Inflammatory macrophage treated with lipopolysaccharide for 4 hours (primary cell): ENCODE measurements around the gene BIK.

Source experiments
- DNase-seq: peaks from one replicate; pipeline ENCODE4 v3.0.0-alpha.2; 2020

The BIK gene

DNA sequence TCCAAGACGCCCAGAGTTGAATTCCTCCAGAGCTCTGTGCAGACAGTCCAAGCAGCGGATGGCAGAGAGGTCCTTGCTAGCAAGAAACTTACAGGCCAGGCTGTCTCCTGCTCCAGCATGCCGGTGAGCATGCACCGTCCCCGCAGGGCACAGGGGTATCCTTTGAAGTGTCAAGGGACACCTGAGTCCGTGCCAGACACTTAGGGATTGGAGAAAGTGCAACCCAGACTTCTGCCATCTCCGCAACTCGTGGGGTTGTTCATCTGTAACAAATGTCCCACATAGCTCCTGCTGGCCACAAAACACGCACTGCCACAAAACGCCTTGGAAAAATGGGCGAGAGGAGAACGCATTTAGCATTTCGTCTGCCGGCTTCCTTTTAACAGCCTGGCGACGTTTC is 54.1 kb downstream of the BIK start:
- no peak for DNase-seq

DNA sequence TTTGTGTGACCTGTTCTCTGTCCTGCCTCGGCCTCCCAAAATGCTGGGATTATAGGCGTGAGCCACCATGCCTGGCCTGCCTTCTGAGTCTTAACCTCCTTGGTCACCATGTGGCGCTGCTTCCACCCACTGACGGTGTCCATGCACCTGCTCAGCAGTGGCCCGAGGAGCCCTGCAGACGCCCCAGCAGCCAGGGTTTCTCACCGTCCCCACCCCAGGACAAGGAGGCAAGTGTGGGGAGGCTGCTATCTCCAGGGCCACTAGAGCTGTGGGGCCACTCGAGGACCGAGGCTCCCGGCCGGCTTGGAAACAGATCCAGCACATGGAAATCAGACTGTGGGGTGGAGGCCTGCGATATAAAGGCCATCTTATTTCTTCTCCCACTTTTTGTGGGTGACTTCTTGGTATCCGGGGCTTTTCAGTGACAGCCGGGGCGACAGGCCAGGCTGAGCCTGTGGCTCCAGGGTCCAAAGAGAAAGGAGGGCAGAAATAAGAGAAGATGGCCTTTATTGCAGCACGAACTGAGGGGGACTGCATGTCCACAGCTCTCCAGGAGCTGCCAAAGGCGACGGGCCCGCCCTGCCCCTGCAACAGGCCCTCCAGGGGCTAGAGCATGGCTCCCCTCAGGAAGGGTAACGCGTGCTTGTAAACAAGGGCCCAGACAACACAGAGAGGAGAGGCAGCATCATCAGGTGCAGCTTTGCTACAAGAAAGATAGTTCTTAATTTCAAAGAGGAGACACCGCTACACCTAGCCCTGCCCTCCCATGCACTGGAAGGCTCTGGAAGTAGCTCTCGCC is 55.8 kb downstream of the BIK start:
- DNase-seq: no peak

DNA sequence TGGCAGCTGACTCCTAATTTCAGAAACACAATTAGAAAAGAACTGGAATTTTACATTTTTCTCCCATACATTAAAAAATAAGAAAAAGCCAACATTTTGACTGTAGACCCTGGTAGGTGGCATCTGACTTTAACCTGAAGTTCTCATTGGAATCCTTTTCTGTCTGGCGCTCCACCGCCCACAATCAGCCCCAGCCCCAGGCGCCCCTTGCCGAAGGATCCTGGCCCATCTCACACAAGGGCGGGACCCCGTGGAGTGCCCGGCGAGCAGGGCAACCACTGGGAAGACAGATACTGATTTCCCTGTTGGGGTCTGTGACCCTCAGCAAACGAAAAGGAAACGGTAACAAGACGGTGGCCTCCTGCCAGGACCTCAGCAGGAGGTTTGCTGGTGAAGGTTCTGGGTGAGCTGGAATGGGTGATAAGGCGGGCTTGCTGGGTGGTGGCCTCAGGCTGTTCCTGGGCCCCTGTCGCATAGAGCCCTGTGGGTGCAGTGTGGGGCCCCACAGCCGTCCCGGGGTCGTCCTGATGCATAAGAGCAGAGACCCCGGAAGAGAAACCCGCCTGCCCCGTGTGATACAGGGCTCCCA is 56.5 kb downstream of the BIK start:
- DNase-seq: no peak

DNA sequence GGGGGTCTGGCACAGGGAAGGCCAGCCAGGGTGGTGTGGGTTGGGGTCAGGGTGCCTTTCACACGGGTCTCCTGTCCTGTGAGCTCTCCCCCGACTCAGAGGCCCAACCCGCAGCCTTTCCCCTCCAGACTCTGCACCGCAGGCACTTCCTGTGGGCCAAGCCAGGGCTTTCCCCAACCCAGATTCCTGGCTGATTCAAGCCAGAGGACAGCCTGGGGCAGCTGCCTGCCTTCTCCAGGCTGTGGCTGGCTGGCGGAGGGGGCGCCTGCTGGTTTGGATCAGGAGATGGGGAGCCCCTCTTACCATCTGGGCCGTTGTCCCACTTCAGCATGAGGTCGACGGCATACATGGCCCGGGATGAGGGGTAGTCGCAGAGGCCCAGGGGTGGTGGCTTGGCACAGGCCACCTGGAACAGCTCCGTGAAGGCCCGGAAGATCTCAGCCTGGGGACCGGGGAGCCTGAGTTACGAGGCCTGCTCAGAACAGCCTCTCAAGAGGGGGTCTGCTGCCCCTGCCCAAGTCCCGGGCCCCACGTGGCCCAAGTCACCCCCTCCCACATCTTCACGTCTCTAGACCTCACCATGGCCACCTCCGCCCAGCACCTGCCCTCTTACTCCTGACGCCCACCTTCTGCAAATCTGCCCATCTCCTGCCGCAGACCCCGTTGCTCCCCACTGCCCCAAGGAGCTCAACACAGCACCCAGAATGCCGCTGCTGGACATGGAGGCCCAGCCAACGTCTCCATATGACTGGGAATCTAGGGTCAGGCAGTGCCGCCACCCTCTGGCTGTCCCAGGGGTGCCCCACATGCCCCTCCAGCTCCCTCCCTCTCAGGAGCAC is 58.1 kb downstream of the BIK start:
- no peak for DNase-seq

- DNase-seq: no peak
Observed at GRCh38 chr22:43169310-43170130, 59.0 kb downstream of the BIK start.

DNA sequence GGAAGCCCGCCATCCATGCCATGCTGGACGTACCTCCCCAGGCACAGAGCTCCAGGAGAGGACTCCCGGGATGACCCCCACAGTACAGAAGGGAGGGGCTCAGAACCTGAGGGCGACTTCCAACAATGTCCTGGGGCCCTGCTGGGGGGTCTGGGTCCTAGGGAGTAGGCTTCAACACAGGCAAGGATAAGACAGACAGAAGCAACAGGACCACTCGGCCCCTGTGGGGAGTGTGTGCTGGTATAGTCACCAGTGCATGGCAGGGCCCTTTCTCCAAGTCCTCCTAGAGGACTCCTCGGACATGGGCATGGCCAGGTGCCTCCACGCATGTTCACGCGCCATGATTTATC is 59.6 kb downstream of the BIK start:
- DNase-seq: no peak

- DNase-seq: no peak
Observed at GRCh38 chr22:43171019-43171491, 60.5 kb downstream of the BIK start.

DNA sequence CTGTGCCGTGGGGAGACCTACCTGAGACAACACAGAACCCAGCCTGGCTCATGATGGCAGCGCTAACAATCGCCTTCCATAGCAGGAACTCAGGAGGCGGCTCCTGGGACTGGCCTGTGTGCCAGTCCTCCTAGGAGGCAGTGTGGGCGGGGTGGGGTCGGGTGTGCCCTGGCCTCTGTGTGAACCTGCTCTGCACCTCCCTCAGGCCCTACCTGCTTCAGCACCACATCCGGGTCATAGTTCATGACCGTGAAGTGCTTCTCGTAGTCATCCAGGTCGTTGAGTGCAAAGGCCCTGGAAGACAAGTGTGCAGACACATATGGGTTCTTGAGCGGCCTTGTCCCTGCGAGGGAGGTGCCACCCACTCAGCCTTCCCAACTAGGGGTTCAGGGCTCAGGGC is 61.1 kb downstream of the BIK start:
- no peak for DNase-seq

DNA sequence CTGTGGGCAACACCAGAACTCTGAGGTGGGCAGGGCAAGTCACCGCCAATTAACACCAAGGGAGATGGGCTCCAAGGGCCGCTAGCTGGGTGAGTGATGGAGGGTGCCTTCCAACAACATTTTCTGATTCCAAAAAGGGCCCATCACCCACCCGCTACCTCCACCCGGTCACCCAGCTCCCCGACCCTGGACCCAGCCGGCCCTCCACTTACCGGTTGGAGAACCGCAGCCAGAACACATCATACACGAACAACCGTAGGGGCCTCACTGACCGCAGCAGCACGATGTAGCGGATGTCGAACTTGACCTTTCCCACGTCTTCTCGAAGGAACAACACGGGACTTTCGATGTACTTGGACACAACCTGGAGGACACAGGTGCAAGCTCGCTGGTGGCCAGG is 61.6 kb downstream of the BIK start:
- no peak for DNase-seq

- DNase-seq: no peak
Observed at GRCh38 chr22:43173566-43173965, 63.0 kb downstream of the BIK start.

DNA sequence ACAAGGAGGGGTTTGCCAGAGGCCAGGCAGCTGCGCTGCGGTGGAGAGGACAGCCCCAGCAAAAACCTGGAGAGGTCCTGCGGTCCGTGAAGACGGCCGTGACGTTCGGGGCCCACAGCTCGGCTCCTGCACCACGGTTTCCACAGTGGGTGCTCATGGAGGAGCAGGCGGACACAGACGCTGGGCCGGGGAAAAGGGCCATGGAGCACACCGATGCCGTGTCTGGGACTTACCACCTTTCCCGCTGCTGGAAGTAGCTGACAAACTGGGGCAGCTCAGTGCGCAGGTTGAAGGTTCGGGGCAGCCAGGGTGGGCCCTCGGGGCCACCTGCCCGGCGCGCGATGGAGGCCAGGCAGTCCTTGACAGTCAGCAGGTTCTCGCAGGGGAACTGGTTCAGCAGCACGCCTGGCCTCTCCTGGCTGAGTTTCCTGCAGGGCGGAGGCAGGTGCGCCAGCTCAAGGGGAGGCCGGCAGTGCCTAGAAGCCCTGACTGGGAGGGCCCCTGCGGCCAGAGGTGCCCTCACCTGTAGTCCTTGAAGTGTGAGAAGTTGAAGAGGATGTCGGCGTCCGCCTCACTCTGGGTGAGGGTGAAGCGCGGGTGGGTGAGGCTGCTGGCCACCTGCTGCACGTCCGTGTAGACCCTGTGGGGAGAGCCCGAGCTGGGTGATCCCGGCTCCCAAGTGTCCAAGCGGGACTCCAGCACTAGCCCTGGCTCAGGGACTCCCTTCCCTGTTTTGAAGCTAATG is 63.6 kb downstream of the BIK start:
- no peak for DNase-seq

DNA sequence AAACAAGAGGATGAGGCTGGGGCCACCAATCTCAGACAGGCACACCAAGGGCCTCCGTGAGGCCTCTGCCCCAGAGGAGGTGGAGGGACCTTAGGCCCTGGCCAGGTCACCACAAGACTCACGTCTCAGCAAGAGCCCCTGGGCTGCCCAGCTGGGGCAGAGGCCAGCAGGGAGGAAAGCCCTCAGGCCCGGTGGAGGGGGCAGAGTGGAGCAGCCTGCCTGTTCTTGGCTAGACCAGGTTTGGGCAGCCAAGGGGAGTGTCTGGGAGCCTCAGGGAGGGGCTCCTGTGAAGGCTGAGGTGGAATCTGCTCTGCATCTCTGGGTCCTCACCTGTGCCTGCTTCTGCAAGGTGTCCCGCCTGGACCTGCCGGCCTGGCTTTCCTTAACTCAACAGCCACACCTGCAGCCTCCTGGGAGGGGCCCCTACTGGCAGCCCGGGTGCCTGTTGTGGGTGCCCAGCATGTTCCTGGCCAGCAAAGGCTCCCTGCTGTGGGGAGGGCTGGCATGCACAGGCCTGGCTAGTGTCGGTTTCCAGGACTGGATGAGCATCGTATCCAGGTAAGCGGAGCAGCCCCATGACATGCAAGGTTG is 64.5 kb downstream of the BIK start:
- DNase-seq: no peak

DNA sequence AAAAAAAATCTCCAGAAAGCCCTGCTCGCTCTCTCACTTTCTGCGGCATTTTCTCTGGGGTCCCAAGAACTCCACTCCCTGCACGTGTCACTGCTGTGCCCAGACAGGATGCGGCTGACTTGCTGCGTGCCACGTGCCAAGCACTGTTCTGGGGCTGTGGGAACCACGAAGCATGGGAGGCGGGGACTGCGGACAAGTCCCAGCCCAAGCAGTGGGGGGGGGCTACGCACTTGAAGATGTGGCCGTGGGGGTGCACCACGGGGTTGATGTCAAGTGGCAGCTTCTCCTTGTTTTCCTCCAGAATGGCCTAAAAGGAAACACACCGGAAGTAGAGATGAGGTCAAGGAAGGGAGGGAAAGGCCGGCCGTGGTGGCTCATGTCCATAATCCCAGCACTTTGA is 65.5 kb downstream of the BIK start:
- DNase-seq: no peak

DNA sequence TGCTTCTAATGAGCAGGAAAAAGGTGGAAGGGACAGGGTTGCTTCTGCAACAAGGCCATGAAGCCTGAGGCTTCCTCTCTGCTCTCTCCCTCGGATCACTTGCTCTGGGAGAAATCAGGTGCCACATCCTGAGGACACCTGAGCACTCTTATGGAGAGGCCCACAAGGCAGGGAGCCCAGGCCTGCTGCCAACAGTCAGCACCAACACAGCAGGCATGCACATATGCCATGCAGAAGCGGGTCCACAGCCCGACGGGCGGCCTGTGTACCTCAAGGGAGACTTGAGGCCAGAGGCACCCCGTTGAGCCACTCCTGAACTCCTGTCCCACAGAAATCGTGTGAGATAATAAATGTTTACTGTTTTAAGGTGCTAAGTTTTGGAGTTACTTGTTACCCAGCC is 66.9 kb downstream of the BIK start:
- DNase-seq: no peak
